ENCODE data around the gene ETV6. TPM values are rescaled to one million over a fixed set of nuclear protein-coding genes. Genes with fewer than 3 reads are reported as not detected.

The ETV6 gene
- polyA plus RNA-seq, 3 donors = 6.8 to 45.1 (median 11.7) TPM

DNA sequence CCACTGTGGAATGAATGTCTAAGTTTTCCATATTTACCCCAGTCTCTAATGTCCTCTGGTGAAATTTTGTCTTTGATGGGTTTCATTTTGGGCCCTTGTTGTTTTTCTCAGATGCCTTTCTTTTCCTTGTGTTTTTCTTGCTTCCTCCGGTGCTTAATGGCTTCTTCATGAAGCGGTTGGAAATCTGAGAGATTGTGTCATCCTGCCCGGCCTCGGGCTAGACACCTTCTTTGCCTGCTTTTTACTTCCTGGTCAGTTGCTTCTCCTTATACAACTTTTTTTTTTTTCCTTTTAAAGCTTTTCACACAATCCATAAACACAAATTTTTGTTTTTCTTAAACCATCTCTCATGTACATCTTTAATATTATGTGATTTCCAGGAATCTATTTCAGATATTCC lies 7.1 kb downstream of the ETV6 start:
- H3K27ac Mint-ChIP-seq = peak overlapping the region; percentile 86 to 99 (median 89)
- Histone ChIP-seq H3K36me3 (replicated peaks in 1 of 2; ENCODE audit: control insufficient read depth in 1 of 2, insufficient read depth in 2 of 2, low read length in 2 of 2) (peaks cover 5 to 7% of the 10 kb centered on the region in 2 donors), H2AFZ (ENCODE audit: insufficient read depth, low read depth, low read length, poor library complexity, severe bottlenecking) (no peak overlapping the region), H3K27me3 (ENCODE audit: control insufficient read depth in 2 of 2, insufficient read depth in 2 of 2, low read length in 2 of 2) (no peaks in the 10 kb centered on the region), H3K4me1 (ENCODE audit: control insufficient read depth in 1 of 2, insufficient read depth in 2 of 2, low read length in 2 of 2) (peaks cover 89 to 97% of the 10 kb centered on the region in 2 donors), H4K20me1 (ENCODE audit: insufficient read depth, low read length) (peaks cover 76% of the 10 kb centered on the region), H3K27ac (ENCODE audit: low read depth in 1 of 2, low read length in 2 of 2) (peak overlapping the region; percentile 2 to 97), H3K4me3 (replicated peaks in 1 of 3; ENCODE audit: low read depth in 2 of 3, low read length in 3 of 3) (peak overlapping the region in 2 of 3 experiments; percentile 19 to 53), H3K9me3 (replicated peaks in 1 of 2; ENCODE audit: control insufficient read depth in 1 of 2, insufficient read depth in 1 of 2, low read length in 2 of 2) (no peaks in the 10 kb centered on the region), H3K79me2 (ENCODE audit: insufficient read depth, low read length) (peaks cover 100% of the 10 kb centered on the region), H3K4me2 (replicated peaks; ENCODE audit: extremely low read depth, low read length, poor library complexity, severe bottlenecking) (peak overlapping the region; percentile 54), H3K9ac (ENCODE audit: insufficient read depth, low read length, poor library complexity, severe bottlenecking) (no peak overlapping the region)
- DNase-seq = peak in 2 of 3 donors; percentile 68 to 73
- intact Hi-C loops (cut with micrococcal nuclease) = loop anchor here (10.0 kb wide), 3 partner anchors 68 to 178 kb away; no protein-coding TSS in a partner anchor
- WGBS (ENCODE audit: insufficient coverage) = 0% methylated on average over 3 of the region's 4 CpGs
- peak overlapping the region; percentile 44 to 90 for H3K4me3 Mint-ChIP-seq
- no peaks in the 10 kb centered on the region for H3K9me3 Mint-ChIP-seq
- TF ChIP-seq CTCF (IDR thresholded peaks at IDR 0.05) = no peak
- peaks cover 0 to 1% (median 0%) of the 10 kb centered on the region in 3 donors for H3K27me3 Mint-ChIP-seq (ENCODE audit: low read depth in 3 of 3)
- H3K4me1 Mint-ChIP-seq = peaks cover 92% of the 10 kb centered on the region
- peaks cover 25 to 41% of the 10 kb centered on the region in 2 donors for H3K36me3 Mint-ChIP-seq

DNA sequence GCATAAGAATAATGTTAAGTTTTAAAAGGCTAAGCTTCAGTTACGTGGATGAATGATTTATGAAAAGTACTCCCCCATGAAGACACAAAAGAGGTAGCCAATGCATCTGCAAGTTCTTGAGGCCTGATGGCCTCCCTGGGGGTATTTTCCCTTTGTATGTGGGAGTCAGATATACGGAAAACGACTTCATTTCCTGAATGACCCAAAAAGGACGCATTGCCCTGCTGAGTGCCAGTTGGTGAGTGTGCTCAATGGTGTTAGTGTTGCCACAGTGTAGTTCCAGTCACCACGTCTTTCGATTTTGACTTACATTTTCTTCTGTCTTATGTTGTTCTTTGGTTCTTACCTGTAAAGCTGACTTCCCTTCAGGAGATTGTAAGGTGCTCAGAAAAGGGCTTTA lies 8.0 kb downstream of the ETV6 start:
- H3K27ac ChIP-seq (ENCODE audit: low read depth in 1 of 2, low read length in 2 of 2) = peak overlapping the region in 1 of 2 donors; percentile 97
- H3K9ac ChIP-seq (ENCODE audit: insufficient read depth, low read length, poor library complexity, severe bottlenecking) = no peak overlapping the region
- Mint-ChIP-seq H3K27ac (peak overlapping the region in 6 of 7 donors; percentile 8 to 86 (median 49)), H3K36me3 (peaks cover 35 to 50% of the 10 kb centered on the region in 2 donors), H3K27me3 (ENCODE audit: low read depth in 3 of 3) (peaks cover 0 to 1% (median 0%) of the 10 kb centered on the region in 3 donors), H3K9me3 (no peaks in the 10 kb centered on the region), H3K4me1 (peaks cover 98% of the 10 kb centered on the region), H3K4me3 (no peak overlapping the region)
- no peaks in the 10 kb centered on the region for H3K27me3 ChIP-seq (ENCODE audit: control insufficient read depth in 2 of 2, insufficient read depth in 2 of 2, low read length in 2 of 2)
- no peak overlapping the region for H3K4me2 ChIP-seq (replicated peaks; ENCODE audit: extremely low read depth, low read length, poor library complexity, severe bottlenecking)
- TF ChIP-seq CTCF (IDR thresholded peaks at IDR 0.05) = no peak
- H3K79me2 ChIP-seq (ENCODE audit: insufficient read depth, low read length) = peaks cover 100% of the 10 kb centered on the region
- peaks cover 10 to 17% of the 10 kb centered on the region in 2 donors for H3K36me3 ChIP-seq (replicated peaks in 1 of 2; ENCODE audit: control insufficient read depth in 1 of 2, insufficient read depth in 2 of 2, low read length in 2 of 2)
- 80% methylated on average over 1 of the region's 6 CpGs for WGBS (ENCODE audit: insufficient coverage)
- H4K20me1 ChIP-seq (ENCODE audit: insufficient read depth, low read length) = peaks cover 86% of the 10 kb centered on the region
- no peak overlapping the region for H3K4me3 ChIP-seq (replicated peaks in 1 of 3; ENCODE audit: low read depth in 2 of 3, low read length in 3 of 3)
- peaks cover 85 to 98% of the 10 kb centered on the region in 2 donors for H3K4me1 ChIP-seq (ENCODE audit: control insufficient read depth in 1 of 2, insufficient read depth in 2 of 2, low read length in 2 of 2)
- H3K9me3 ChIP-seq (replicated peaks in 1 of 2; ENCODE audit: control insufficient read depth in 1 of 2, insufficient read depth in 1 of 2, low read length in 2 of 2) = no peaks in the 10 kb centered on the region
- DNase-seq = peak in 1 of 3 donors; percentile 54
- intact Hi-C loops (cut with micrococcal nuclease) = loop anchor here (10.0 kb wide), 3 partner anchors 67 to 177 kb away; no protein-coding TSS in a partner anchor
- no peak overlapping the region for H2AFZ ChIP-seq (ENCODE audit: insufficient read depth, low read depth, low read length, poor library complexity, severe bottlenecking)

All from CD14-positive monocyte (primary cell).